Activated CD4-positive, alpha-beta T cell treated with anti-CD3 and anti-CD28 coated beads for 36 hours (primary cell): ENCODE data around the gene IL34. TPM values are rescaled to one million over a fixed set of nuclear protein-coding genes. Genes with fewer than 3 reads are reported as not detected.

Experiments used
- ATAC-seq: fragments of 200-7000 bp; cut with Tn5 transposase; one replicate; pipeline ENCODE4 v1.10.0; 2021; ENCODE audit warnings: mild to moderate bottlenecking, moderate library complexity
- CTCF ChIA-PET: fragments of 350-600 bp; sonication (Branson Sonifier 250); formaldehyde crosslinking; loops from one replicate; lab custom pipeline; 2021; ENCODE audit warnings: antibody characterized with exemption; lab: Charles Lee
- POLR2A ChIA-PET: fragments of 350-600 bp; sonication (Branson Sonifier 250); formaldehyde crosslinking; loops from one replicate; lab custom pipeline; 2021; ENCODE audit warnings: antibody characterized with exemption, inconsistent platforms; lab: Charles Lee
- DNase-seq: peaks from one replicate; pipeline ENCODE4 v3.0.0-alpha.2; 2020
- H3K27ac Mint-ChIP-seq: one replicate; pipeline ENCODE4 v1.8.0; 2021; ENCODE audit warnings: mixed read lengths
- H3K27me3 Mint-ChIP-seq: one replicate; pipeline ENCODE4 v1.8.0; 2021; ENCODE audit warnings: mixed read lengths
- H3K36me3 Mint-ChIP-seq: one replicate; pipeline ENCODE4 v1.8.0; 2021; ENCODE audit warnings: low read depth, mixed read lengths
- H3K4me1 Mint-ChIP-seq: one replicate; pipeline ENCODE4 v1.8.0; 2021; ENCODE audit warnings: mixed read lengths
- H3K4me3 Mint-ChIP-seq: one replicate; pipeline ENCODE4 v1.8.0; 2021; ENCODE audit warnings: mild to moderate bottlenecking, moderate library complexity, mixed read lengths
- H3K9me3 Mint-ChIP-seq: one replicate; pipeline ENCODE4 v1.8.0; 2021; ENCODE audit warnings: low read depth, mixed read lengths
- intact Hi-C, 2 experiments: fragments of 100-400 bp; cut with DNase I in 1 of 2; cut with micrococcal nuclease in 1 of 2; formaldehyde crosslinking; loops; one replicate each; pipeline versions ENCODE4 v1.14.2 to v1.15.1; 2022 to 2024; cut with DNase I, micrococcal nuclease
- total RNA-seq, 2 experiments: library from RNA; stranded (reverse); gene quantifications; one replicate each; pipeline ENCODE4 v1.2.3, GENCODE V29; 2021

Gene IL34
- not detected for total RNA-seq

DNA sequence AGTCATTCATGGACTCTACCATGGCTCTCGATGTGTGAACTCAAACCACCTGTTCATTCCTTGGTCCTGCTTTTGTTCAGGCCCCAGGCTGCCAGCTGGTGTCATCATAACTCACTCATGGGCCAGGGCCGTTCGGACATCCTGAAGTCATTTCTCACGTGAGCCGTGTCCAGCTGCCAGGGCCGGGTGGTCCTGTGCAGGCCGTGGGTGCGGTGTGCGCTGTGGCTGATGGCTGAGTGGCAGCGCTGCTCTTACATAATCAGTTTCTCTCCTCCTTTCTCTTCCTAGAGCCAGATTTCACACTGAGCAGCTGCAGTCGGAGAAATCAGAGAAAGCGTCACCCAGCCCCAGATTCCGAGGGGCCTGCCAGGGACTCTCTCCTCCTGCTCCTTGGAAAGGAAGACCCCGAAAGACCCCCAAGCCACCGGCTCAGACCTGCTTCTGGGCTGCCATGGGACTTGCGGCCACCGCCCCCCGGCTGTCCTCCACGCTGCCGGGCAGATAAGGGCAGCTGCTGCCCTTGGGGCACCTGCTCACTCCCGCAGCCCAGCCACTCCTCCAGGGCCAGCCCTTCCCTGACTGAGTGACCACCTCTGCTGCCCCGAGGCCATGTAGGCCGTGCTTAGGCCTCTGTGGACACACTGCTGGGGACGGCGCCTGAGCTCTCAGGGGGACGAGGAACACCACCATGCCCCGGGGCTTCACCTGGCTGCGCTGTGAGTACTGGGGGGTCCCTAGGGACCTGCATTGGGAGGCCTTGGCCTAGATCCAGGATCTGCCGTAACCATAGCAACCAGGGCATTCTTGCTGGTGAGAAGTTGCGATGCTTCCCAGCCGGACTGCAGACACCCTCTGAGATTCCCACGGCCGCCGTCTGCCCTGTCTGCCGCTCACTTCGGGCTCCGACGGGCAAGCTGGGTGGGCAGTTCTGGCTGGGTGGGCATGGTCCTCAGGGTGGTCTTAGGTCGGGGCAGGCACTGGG, at the start of gene IL34:
Gene IL34 (plus strand): TSS at position 300 of the 982 bp plus-strand sequence. CDS start 389 bp downstream, at position 689.
- peaks cover 4% of the 10 kb centered on the region for H3K27me3 Mint-ChIP-seq
- ATAC-seq (no peak), DNase-seq (no peak)
- intact Hi-C loops, result no loop called here
- CTCF ChIA-PET, result interaction anchor here (0.9 kb wide), 1 partner anchor 31 kb away, joined by 4 read pairs; no protein-coding TSS in a partner anchor
- no peaks in the 10 kb centered on the region for H3K36me3 Mint-ChIP-seq
- H3K4me3 Mint-ChIP-seq, result no peak within 1 kb of the TSS
- H3K27ac Mint-ChIP-seq, result no peak within 1 kb of the TSS
- POLR2A ChIA-PET, result no interaction called here
- no peaks in the 10 kb centered on the region for H3K9me3 Mint-ChIP-seq
- no peaks in the 10 kb centered on the region for H3K4me1 Mint-ChIP-seq

DNA sequence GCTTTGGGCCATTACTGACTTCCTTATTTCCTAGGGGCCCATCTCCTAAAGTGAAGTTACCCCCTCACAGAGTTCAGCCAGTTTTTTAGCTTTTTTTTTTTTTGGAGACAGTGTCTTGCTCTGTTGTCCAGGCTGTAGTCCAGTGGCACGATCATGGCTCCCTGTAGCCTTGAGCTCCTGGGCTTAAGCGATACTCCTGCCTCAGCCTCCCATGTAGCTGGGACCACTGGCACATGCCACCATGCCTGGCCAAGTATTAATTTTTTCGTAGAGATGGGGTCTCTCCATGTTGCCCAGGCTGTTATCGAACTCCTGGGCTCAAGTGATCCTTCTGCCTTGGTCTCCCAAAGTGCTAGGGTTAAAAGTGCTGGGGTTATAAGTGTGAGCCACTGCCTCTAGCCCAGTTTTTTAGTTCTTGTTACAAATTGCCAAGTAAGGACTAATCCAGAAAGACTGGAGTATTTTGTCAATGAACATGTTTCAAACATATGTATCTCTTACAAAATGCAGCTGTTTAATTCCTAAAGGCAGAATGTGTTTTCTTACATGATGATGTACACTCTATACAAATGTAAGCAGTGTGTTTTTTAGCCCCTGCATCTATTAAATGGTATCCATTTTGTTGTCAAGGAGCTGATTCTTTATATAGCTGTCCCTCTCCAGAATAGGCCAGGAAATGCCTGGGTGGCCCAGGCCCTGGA, 49.1 kb upstream of the IL34 start:
- H3K4me3 Mint-ChIP-seq, result no peak overlapping the region
- H3K27me3 Mint-ChIP-seq, result no peaks in the 10 kb centered on the region
- intact Hi-C loops, result no loop called here
- no peak for DNase-seq
- no peaks in the 10 kb centered on the region for H3K4me1 Mint-ChIP-seq
- ATAC-seq, result no peak
- H3K36me3 Mint-ChIP-seq, result no peaks in the 10 kb centered on the region
- H3K9me3 Mint-ChIP-seq, result no peaks in the 10 kb centered on the region
- ChIA-PET CTCF (interaction anchor here (0.6 to 1.3 kb wide), 2 partner anchors 173 to 227 kb away, joined by 3 to 4 read pairs; no protein-coding TSS in a partner anchor), POLR2A (no interaction called here)
- no peak overlapping the region for H3K27ac Mint-ChIP-seq

DNA sequence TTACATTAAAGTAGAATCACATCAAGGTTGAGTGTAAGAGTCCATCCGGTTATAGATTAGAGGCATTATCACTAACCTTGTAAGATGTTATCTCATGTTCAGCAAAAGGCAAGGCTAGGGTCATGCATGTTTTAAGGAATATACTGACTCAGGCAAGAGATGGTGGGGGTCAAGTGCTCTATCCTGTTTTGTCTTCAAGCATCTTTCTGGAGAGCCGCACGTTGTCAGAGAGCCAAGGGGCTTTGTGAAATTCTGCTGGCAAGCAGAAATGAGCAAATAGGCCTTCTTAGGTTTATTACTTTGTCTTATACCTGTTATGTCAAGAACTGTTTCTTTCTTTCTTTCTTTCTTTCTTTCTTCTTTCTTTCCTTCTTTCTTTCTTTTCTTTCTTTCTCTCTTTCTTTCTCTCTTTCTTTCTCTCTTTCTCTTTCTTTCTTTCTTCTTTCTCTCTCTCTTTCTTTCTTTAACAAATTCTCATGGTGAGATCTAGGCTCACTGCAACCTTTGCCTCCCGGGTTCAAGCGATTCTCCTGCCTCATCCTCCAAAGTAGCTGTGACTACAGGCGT, 47.3 kb upstream of the IL34 start:
- CTCF ChIA-PET, result no interaction called here
- H3K4me3 Mint-ChIP-seq, result no peak overlapping the region
- POLR2A ChIA-PET, result no interaction called here
- no peaks in the 10 kb centered on the region for H3K9me3 Mint-ChIP-seq
- no peaks in the 10 kb centered on the region for H3K4me1 Mint-ChIP-seq
- ATAC-seq (no peak), DNase-seq (no peak)
- H3K27me3 Mint-ChIP-seq, result no peaks in the 10 kb centered on the region
- H3K27ac Mint-ChIP-seq, result no peak overlapping the region
- H3K36me3 Mint-ChIP-seq, result no peaks in the 10 kb centered on the region
- intact Hi-C loops, result no loop called here

DNA sequence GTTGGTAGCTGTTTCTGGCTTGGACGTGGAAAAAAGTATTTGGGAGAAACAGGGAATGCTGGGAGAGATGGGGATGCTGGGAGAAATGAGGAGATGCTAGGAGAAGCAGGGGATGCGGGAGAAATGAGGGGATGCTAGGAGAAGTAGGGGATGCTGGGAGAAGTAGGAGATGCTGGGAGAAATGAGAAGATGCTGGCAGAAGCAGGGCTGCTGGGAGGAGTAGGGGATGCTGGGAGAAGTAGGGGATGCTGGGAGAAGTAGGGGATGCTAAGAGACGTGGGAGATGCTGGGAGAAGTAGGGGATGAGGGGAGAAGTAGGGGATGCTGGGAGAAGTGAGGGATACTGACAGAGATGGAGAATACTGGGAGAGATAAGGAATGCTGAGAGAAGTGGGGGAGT, 45.6 kb upstream of the IL34 start:
- POLR2A ChIA-PET, result no interaction called here
- Mint-ChIP-seq H3K27ac (no peak overlapping the region), H3K4me3 (no peak overlapping the region), H3K9me3 (no peaks in the 10 kb centered on the region), H3K36me3 (no peaks in the 10 kb centered on the region), H3K4me1 (no peaks in the 10 kb centered on the region), H3K27me3 (no peaks in the 10 kb centered on the region)
- ATAC-seq, result no peak
- CTCF ChIA-PET, result no interaction called here
- no peak for DNase-seq
- intact Hi-C loops, result no loop called here

DNA sequence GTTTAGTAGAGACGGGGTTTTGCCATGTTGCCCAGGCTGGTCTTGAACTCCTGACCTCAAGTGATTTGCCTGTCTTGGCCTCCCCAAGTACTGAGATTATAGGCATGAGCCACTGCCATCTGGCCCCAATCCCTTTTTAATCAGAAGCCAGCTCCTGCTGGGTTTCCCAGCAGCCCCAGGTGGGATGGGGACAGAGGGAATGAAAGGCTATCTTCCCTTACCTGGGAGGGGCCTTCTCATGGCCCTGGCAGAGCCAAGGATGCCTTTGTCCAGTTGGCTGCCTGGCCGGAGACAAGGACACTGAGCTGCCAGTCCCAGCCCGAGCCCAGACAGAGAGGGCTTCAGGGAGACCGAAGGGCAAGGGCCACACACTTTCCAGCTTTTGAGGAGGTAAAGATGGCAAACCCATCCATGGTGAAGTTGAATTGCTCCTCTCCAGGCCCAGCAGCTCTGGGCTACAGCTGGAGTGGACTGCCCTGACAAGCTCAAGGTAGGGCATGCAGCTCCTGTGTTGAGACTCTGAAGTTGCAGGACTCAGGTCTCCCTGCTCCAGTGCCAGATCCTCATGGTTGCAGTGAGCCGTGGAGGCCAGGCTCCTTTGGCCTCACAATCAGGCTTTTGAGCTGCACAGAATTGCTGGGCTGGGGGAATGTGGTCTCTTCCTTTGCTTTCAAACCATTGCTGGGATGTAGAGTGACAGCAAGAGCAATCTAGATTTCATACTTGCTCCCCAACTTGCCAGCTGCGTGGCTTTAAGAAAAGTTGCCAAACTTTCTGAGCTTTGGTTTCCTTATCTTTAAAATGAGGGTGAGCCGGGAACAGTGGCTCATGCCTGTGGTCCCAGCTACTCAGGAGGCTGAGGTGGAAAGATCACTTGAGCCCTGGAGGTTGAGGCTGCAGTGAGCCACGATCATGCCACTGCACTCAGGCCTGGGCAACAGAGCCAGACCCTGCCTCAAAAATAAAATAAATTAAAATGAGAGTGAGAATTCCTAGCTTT, 44.5 kb upstream of the IL34 start:
- no peak overlapping the region for H3K27ac Mint-ChIP-seq
- no peaks in the 10 kb centered on the region for H3K36me3 Mint-ChIP-seq
- ChIA-PET CTCF (no interaction called here), POLR2A (interaction anchor here (0.5 kb wide), 1 partner anchor 79 kb away, joined by 3 read pairs; the partner anchor contains the start of genes COG4 and SF3B3)
- ATAC-seq (no peak), DNase-seq (no peak)
- intact Hi-C loops, result no loop called here
- no peaks in the 10 kb centered on the region for H3K4me1 Mint-ChIP-seq
- H3K4me3 Mint-ChIP-seq, result no peak overlapping the region
- H3K27me3 Mint-ChIP-seq, result no peaks in the 10 kb centered on the region
- H3K9me3 Mint-ChIP-seq, result no peaks in the 10 kb centered on the region

DNA sequence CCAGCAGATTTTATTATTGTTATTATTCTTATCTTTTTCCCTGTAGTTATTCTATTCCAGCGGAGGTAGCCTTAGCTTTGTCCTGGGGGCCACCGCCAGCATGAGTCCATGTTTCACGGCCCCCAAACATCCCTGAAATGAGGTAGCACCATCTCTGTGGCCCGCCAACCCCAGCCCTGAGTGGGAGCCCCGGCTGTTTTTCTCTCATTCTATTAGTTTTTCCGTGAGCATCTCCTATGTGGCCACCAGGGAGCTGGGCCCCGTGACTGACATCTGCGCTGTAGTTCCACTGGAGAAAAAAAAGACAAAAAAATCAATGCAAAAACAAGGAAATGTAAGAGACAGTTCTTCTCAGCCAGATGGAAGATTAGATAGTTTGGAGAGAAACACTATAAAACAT, 43.5 kb upstream of the IL34 start:
- no peaks in the 10 kb centered on the region for H3K4me1 Mint-ChIP-seq
- no peak for ATAC-seq
- H3K27ac Mint-ChIP-seq, result no peak overlapping the region
- H3K9me3 Mint-ChIP-seq, result no peaks in the 10 kb centered on the region
- H3K27me3 Mint-ChIP-seq, result no peaks in the 10 kb centered on the region
- no peaks in the 10 kb centered on the region for H3K36me3 Mint-ChIP-seq
- ChIA-PET POLR2A (interaction anchor here (0.7 kb wide), 1 partner anchor 60 kb away, joined by 3 read pairs; no protein-coding TSS in a partner anchor), CTCF (no interaction called here)
- H3K4me3 Mint-ChIP-seq, result no peak overlapping the region
- no peak for DNase-seq
- intact Hi-C loops, result no loop called here

DNA sequence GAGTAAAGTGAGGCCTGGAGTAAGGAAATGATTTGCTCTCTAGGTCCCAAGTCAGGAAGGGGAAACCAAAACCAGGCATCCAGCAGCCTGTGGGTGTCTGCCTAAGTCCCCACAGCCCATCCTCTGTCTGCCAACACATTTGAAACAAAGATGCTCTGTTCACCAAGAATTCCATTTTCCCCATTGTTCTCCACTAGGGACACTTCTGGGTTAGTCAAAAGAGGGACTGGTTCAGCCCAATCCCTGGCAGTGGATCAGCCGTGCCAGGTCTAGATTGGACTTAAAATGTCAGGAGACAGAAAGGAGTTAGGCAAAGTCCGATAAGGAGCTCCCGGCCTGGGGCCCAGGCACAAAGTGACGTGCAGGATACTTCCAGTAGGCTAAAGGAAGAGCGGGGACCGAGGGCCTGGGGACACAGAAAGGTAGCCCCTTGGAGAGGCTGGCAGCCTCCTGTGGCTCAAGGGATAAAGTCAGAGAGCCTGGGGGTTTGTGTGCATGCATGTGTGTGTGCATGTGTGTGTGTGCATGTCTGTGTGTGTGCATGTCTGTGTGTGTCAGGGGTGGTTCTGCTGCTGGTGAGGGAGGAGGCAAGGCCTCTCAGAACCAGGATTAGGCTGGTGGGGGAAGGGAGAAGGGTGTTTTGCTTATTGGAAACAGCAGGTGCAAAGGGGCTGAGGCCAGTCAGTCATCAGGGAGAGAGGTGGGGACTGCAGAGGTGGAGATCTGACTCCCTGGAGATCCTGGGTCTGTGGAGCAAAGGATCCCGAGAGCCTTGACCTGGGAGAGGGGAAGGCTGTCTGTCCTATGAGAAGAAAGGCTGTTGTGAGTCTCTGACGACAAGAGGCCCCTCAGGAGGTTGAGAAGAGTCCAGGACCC, 41.7 kb upstream of the IL34 start:
- no peak overlapping the region for H3K4me3 Mint-ChIP-seq
- no peaks in the 10 kb centered on the region for H3K9me3 Mint-ChIP-seq
- ATAC-seq (no peak), DNase-seq (no peak)
- CTCF ChIA-PET, result interaction anchor here (0.6 kb wide), 1 partner anchor 187 kb away, joined by 3 read pairs; no protein-coding TSS in a partner anchor
- no peaks in the 10 kb centered on the region for H3K4me1 Mint-ChIP-seq
- no peaks in the 10 kb centered on the region for H3K36me3 Mint-ChIP-seq
- H3K27ac Mint-ChIP-seq, result no peak overlapping the region
- intact Hi-C loops, result no loop called here
- POLR2A ChIA-PET, result no interaction called here
- no peaks in the 10 kb centered on the region for H3K27me3 Mint-ChIP-seq

DNA sequence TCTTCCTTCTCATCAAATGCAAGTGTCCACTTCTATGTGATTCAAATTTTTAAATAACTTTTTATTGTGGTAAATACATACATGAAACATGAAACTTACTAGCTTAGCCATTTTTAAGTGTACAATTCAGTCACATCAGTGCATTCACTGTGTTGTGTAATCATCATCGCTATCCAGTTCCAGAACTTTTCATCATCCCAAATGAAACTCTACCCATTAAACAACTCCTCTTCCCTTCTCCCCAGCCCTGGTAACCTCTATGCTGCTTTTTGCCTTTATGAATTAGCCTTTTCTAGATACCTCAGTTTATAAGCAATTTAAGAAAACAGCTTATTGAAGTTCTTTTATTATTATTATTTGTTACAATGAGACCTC, 41.1 kb upstream of the IL34 start:
- Mint-ChIP-seq H3K4me1 (no peaks in the 10 kb centered on the region), H3K36me3 (no peaks in the 10 kb centered on the region), H3K27ac (no peak overlapping the region), H3K27me3 (no peaks in the 10 kb centered on the region), H3K9me3 (no peaks in the 10 kb centered on the region), H3K4me3 (no peak overlapping the region)
- ATAC-seq (no peak), DNase-seq (no peak)
- CTCF ChIA-PET, result interaction anchor here (0.6 kb wide), 1 partner anchor 186 kb away, joined by 3 read pairs; no protein-coding TSS in a partner anchor
- POLR2A ChIA-PET, result no interaction called here
- intact Hi-C loops, result no loop called here

DNA sequence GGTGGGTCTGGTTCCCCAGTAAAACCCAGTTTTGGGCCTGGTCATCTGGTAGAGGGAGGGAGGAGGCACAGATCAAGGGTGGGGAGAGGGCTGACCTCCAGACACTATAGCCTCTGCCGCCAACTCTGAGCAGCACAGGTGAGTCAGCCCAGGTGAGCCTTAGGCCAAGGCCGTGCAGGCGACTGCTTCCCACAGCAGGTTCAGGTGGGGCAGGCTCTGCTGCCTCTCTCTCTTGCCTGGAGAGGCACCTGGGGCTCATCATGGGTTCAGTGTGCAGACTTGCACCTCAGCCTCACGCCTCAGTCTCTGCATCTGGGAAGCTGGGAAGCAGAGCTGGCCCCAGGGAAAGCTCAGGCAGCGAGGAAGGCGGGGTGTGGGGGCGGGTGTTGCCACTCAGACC, 37.8 kb upstream of the IL34 start:
- ATAC-seq, result no peak
- H3K9me3 Mint-ChIP-seq, result no peaks in the 10 kb centered on the region

More for the DNA sequence above, 37.8 kb upstream of the IL34 start:
- ChIA-PET POLR2A (no interaction called here), CTCF (no interaction called here)
- Mint-ChIP-seq H3K4me1 (no peaks in the 10 kb centered on the region), H3K36me3 (no peaks in the 10 kb centered on the region), H3K27ac (no peak overlapping the region), H3K4me3 (no peak overlapping the region), H3K27me3 (no peaks in the 10 kb centered on the region)
- no peak for DNase-seq
- intact Hi-C loops, result no loop called here
